Mesenchymal stem cell (in vitro differentiated cells and primary cell): Measurements from ENCODE around the gene NTRK1.

Experiments
- DNase-seq: peaks from one replicate; pipeline ENCODE4 v3.0.0-alpha.2; 2013
- H2AFZ ChIP-seq: one replicate; pipeline ENCODE4 v1.6.1; 2013; ENCODE audit warnings: low read depth, mild to moderate bottlenecking, control low read depth, inconsistent platforms, low read length, moderate library complexity
- H2AK5ac ChIP-seq: 2 replicates; pipeline ENCODE4 v1.6.1; 2013; ENCODE audit warnings: low read length, moderate library complexity, mild to moderate bottlenecking, inconsistent platforms; ENCODE audit not compliant: severe bottlenecking
- H2BK120ac ChIP-seq: one replicate; pipeline ENCODE4 v1.6.1; 2013; ENCODE audit warnings: low read depth, mild to moderate bottlenecking, inconsistent platforms, low read length, moderate library complexity
- H2BK12ac ChIP-seq, 2 experiments: one replicate each; pipeline ENCODE4 v1.6.1; 2013; ENCODE audit warnings: inconsistent platforms in 2 of 2, low read length in 2 of 2, mild to moderate bottlenecking in 2 of 2, moderate library complexity in 2 of 2, control low read depth in 1 of 2
- H2BK15ac ChIP-seq: one replicate; pipeline ENCODE4 v1.6.1; 2013; ENCODE audit warnings: mild to moderate bottlenecking, low read depth, inconsistent platforms; ENCODE audit not compliant: poor library complexity, severe bottlenecking
- H2BK5ac ChIP-seq: 2 replicates; pipeline ENCODE4 v1.6.1; 2013; ENCODE audit warnings: low read depth, mild to moderate bottlenecking, low read length, control low read depth, inconsistent platforms; ENCODE audit not compliant: poor library complexity, severe bottlenecking
- H3K14ac ChIP-seq, 2 experiments: one replicate each; pipeline ENCODE4 v1.6.1; 2013; ENCODE audit warnings: inconsistent platforms in 2 of 2, low read length in 2 of 2, control low read depth in 1 of 2, mild to moderate bottlenecking in 1 of 2, moderate library complexity in 1 of 2
- H3K18ac ChIP-seq, 2 experiments: one replicate each; pipeline ENCODE4 v1.6.1; 2013; ENCODE audit warnings: inconsistent platforms in 2 of 2, low read length in 2 of 2, control low read depth in 1 of 2, low read depth in 1 of 2, mild to moderate bottlenecking in 1 of 2
- H3K23ac ChIP-seq, 2 experiments: one replicate each; pipeline ENCODE4 v1.6.1; 2013; ENCODE audit warnings: inconsistent platforms in 2 of 2, low read length in 2 of 2, mild to moderate bottlenecking in 2 of 2, moderate library complexity in 2 of 2, control low read depth in 1 of 2
- H3K27ac ChIP-seq: 2 replicates; pipeline ENCODE4 v1.5.1; 2013; ENCODE audit warnings: mild to moderate bottlenecking, moderate library complexity, low read length, control low read depth, inconsistent platforms; ENCODE audit not compliant: poor library complexity, severe bottlenecking
- H3K27me3 ChIP-seq, 2 experiments: 2 replicates each; pipeline versions ENCODE4 v1.6.1 to v1.7.0; 2013; ENCODE audit warnings: low read length in 2 of 2, mild to moderate bottlenecking in 2 of 2, moderate library complexity in 2 of 2, control low read depth in 1 of 2, inconsistent platforms in 1 of 2; ENCODE audit not compliant: control insufficient read depth in 1 of 2, insufficient read depth in 1 of 2
- H3K36me3 ChIP-seq, 2 experiments: 2 replicates each; pipeline versions ENCODE4 v1.6.1 to v1.7.0; 2013; ENCODE audit warnings: low read length in 2 of 2, control low read depth in 1 of 2, inconsistent platforms in 1 of 2, low read depth in 1 of 2, mild to moderate bottlenecking in 1 of 2; ENCODE audit not compliant: insufficient read depth in 2 of 2, control insufficient read depth in 1 of 2
- H3K4ac ChIP-seq, 2 experiments: one replicate each; pipeline ENCODE4 v1.6.1; 2013; ENCODE audit warnings: inconsistent platforms in 2 of 2, low read length in 2 of 2, mild to moderate bottlenecking in 2 of 2, moderate library complexity in 2 of 2, control low read depth in 1 of 2, low read depth in 1 of 2
- H3K4me1 ChIP-seq: 2 replicates; pipeline ENCODE4 v1.6.1; 2013; ENCODE audit warnings: low read depth, low read length, control low read depth; ENCODE audit not compliant: control insufficient read depth, insufficient read depth
- H3K4me2 ChIP-seq: 2 replicates; pipeline ENCODE4 v1.6.1; 2013; ENCODE audit warnings: low read length, mild to moderate bottlenecking, inconsistent platforms; ENCODE audit not compliant: poor library complexity, severe bottlenecking
- H3K4me3 ChIP-seq, 2 experiments: 2 replicates each; pipeline versions ENCODE4 v1.5.1 to v1.7.0; 2013; ENCODE audit warnings: low read length in 2 of 2, mild to moderate bottlenecking in 2 of 2, control low read depth in 1 of 2, low read depth in 1 of 2; ENCODE audit not compliant: insufficient read depth in 1 of 2
- H3K79me1 ChIP-seq: replicated peaks from 2 replicates; pipeline ENCODE4 v1.6.1; 2013; ENCODE audit warnings: mild to moderate bottlenecking, control low read depth, low read length, inconsistent platforms; ENCODE audit not compliant: poor library complexity, severe bottlenecking
- H3K9ac ChIP-seq: 2 replicates; pipeline ENCODE4 v1.7.0; 2013; ENCODE audit warnings: mild to moderate bottlenecking, low read length, moderate library complexity
- H3K9me3 ChIP-seq: 2 replicates; pipeline ENCODE4 v1.7.0; 2013; ENCODE audit warnings: mild to moderate bottlenecking, low read length; ENCODE audit not compliant: control insufficient read depth
- H4K8ac ChIP-seq: one replicate; pipeline ENCODE4 v1.6.1; 2013; ENCODE audit warnings: inconsistent platforms, mild to moderate bottlenecking, low read length, moderate library complexity
- H4K91ac ChIP-seq: one replicate; pipeline ENCODE4 v1.6.1; 2013; ENCODE audit warnings: mild to moderate bottlenecking, low read length, inconsistent platforms
- WGBS: methylation state at CpG from one replicate; pipeline ENCODE4 v1.1.7; 2013; ENCODE audit warnings: mixed read lengths; 5-methylcytosine and 5-hydroxymethylcytosine counted together

The NTRK1 gene

DNA sequence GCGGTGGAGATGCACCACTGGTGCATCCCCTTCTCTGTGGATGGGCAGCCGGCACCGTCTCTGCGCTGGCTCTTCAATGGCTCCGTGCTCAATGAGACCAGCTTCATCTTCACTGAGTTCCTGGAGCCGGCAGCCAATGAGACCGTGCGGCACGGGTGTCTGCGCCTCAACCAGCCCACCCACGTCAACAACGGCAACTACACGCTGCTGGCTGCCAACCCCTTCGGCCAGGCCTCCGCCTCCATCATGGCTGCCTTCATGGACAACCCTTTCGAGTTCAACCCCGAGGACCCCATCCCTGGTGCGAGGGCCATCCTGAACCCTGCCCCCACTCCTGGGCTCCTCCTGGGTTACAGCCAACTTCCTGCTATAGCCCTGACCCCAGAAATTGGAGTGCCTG lies 13.0 kb downstream of the NTRK1 start:
- Histone ChIP-seq H3K79me1 (no peaks in the 10 kb centered on the region), H3K4ac (peak overlapping the region in 1 of 2 experiments; percentile 16), H3K23ac (no peak overlapping the region), H3K27ac (no peak overlapping the region), H2BK15ac (no peak overlapping the region), H3K27me3 (peaks cover 33 to 47% of the 10 kb centered on the region in 2 experiments), H4K91ac (peak overlapping the region; percentile 15), H4K8ac (no peak overlapping the region), H3K4me1 (no peaks in the 10 kb centered on the region), H3K36me3 (no peaks in the 10 kb centered on the region), H3K9me3 (no peaks in the 10 kb centered on the region), H3K4me2 (no peak overlapping the region), H2BK5ac (no peak overlapping the region), H3K9ac (no peak overlapping the region), H2BK12ac (no peak overlapping the region), H2BK120ac (no peak overlapping the region), H3K14ac (no peak overlapping the region), H2AFZ (no peak overlapping the region), H2AK5ac (no peak overlapping the region), H3K4me3 (no peak overlapping the region), H3K18ac (no peak overlapping the region)
- 96% methylated on average over 18 of the region's 18 CpGs for WGBS
- no peak for DNase-seq

DNA sequence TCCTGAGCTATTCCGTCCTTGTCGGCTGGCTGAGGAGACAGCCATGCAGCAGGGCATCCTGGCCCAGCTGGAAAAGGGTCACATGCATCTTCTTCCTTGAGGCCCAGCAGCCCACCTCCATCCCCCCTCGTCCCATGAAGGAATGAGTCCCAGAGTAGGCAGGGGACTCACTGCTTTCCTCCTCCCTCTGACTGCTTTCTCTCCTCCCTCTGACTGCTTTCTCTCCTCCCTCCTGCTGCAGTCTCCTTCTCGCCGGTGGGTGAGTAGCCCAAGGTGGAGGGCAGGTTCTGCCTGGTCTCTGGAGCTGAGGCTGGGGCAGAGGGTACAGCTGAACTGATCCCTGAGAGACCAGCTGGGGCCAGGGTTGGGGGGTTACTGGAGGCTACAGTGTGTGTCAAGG lies 13.5 kb downstream of the NTRK1 start:
- H3K9ac ChIP-seq: no peak overlapping the region
- H2AK5ac ChIP-seq: no peak overlapping the region
- no peak overlapping the region for H2BK5ac ChIP-seq
- no peak overlapping the region for H3K23ac ChIP-seq
- H3K79me1 ChIP-seq: no peaks in the 10 kb centered on the region
- no peaks in the 10 kb centered on the region for H3K9me3 ChIP-seq
- H2BK120ac ChIP-seq: no peak overlapping the region
- no peak overlapping the region for H3K4ac ChIP-seq
- no peak overlapping the region for H3K27ac ChIP-seq
- DNase-seq: no peak
- no peak overlapping the region for H3K14ac ChIP-seq
- no peak overlapping the region for H2BK12ac ChIP-seq
- no peak overlapping the region for H3K18ac ChIP-seq
- H3K27me3 ChIP-seq: peaks cover 38 to 52% of the 10 kb centered on the region in 2 experiments
- H3K36me3 ChIP-seq: no peaks in the 10 kb centered on the region
- 90% methylated on average over 5 of the region's 5 CpGs for WGBS
- no peaks in the 10 kb centered on the region for H3K4me1 ChIP-seq
- H4K8ac ChIP-seq: no peak overlapping the region
- no peak overlapping the region for H3K4me3 ChIP-seq
- H2BK15ac ChIP-seq: peak overlapping the region; percentile 15
- no peak overlapping the region for H3K4me2 ChIP-seq
- no peak overlapping the region for H4K91ac ChIP-seq
- no peak overlapping the region for H2AFZ ChIP-seq

DNA sequence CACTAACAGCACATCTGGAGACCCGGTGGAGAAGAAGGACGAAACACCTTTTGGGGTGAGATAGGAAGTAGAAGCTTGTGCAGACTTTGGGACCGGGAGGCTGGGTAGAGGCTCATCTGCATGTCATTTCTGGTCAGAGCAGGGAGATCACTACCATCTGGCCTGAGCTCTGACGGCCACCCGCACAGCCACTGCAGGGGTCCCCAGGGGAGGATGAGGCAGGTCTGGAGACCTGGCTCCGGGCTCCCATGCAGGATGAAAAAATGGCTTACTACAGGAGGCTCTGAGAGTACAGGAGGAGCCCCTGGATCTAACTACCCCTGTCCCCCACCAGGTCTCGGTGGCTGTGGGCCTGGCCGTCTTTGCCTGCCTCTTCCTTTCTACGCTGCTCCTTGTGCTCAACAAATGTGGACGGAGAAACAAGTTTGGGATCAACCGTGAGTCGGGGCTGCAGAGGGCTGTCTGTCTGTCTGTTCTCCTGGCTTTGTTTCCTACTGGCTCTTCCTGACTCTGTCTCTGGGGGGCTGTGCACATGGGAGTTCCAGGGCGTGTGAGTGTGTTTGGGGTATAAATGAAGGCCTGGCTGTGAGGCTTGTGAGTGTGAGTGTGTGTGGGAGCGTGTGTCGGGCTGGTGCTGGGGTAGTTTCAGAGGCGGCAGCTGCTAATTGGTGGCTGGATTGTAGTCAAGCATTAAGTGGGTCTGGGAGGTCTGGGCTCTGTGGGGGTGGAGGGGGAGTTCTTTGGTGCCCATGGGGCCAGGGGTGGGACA lies 14.1 kb downstream of the NTRK1 start:
- no peak overlapping the region for H3K9ac ChIP-seq
- no peak overlapping the region for H3K27ac ChIP-seq
- peak overlapping the region; percentile 15 for H2BK15ac ChIP-seq
- no peak overlapping the region for H3K4ac ChIP-seq
- no peak overlapping the region for H2AFZ ChIP-seq
- no peak overlapping the region for H3K4me2 ChIP-seq
- no peak overlapping the region for H2AK5ac ChIP-seq
- peaks cover 40 to 55% of the 10 kb centered on the region in 2 experiments for H3K27me3 ChIP-seq
- no peaks in the 10 kb centered on the region for H3K9me3 ChIP-seq
- H3K4me3 ChIP-seq: no peak overlapping the region
- H3K14ac ChIP-seq: no peak overlapping the region
- no peak overlapping the region for H3K18ac ChIP-seq
- no peaks in the 10 kb centered on the region for H3K4me1 ChIP-seq
- no peak overlapping the region for H2BK12ac ChIP-seq
- H4K8ac ChIP-seq: no peak overlapping the region
- H2BK120ac ChIP-seq: no peak overlapping the region
- WGBS: 69% methylated on average over 16 of the region's 16 CpGs
- no peak overlapping the region for H2BK5ac ChIP-seq
- no peak overlapping the region for H4K91ac ChIP-seq
- H3K36me3 ChIP-seq: no peaks in the 10 kb centered on the region
- no peaks in the 10 kb centered on the region for H3K79me1 ChIP-seq
- DNase-seq: no peak
- H3K23ac ChIP-seq: no peak overlapping the region

DNA sequence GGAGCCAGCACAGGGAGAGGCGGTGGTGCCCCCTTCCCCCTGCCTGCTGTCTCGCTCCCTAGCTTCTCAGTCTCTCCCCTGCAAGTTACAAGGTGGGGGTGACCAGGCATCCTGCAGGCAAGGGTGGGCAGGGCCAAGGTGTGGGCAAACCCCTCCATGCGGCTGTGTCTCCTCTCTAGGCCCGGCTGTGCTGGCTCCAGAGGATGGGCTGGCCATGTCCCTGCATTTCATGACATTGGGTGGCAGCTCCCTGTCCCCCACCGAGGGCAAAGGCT lies 14.6 kb downstream of the NTRK1 start:
- peaks cover 45 to 60% of the 10 kb centered on the region in 2 experiments for H3K27me3 ChIP-seq
- no peak overlapping the region for H2AFZ ChIP-seq
- H3K18ac ChIP-seq: no peak overlapping the region
- H2BK12ac ChIP-seq: no peak overlapping the region
- H2BK120ac ChIP-seq: no peak overlapping the region
- no peaks in the 10 kb centered on the region for H3K79me1 ChIP-seq
- no peak for DNase-seq
- H3K9ac ChIP-seq: no peak overlapping the region
- no peak overlapping the region for H2BK5ac ChIP-seq
- no peaks in the 10 kb centered on the region for H3K9me3 ChIP-seq
- no peak overlapping the region for H3K4ac ChIP-seq
- no peak overlapping the region for H3K4me3 ChIP-seq
- H3K27ac ChIP-seq: no peak overlapping the region
- H3K36me3 ChIP-seq: no peaks in the 10 kb centered on the region
- no peaks in the 10 kb centered on the region for H3K4me1 ChIP-seq
- no peak overlapping the region for H3K23ac ChIP-seq
- H4K91ac ChIP-seq: no peak overlapping the region
- no peak overlapping the region for H4K8ac ChIP-seq
- no peak overlapping the region for H3K4me2 ChIP-seq
- H2AK5ac ChIP-seq: no peak overlapping the region
- no peak overlapping the region for H3K14ac ChIP-seq
- WGBS: 72% methylated on average over 5 of the region's 5 CpGs
- H2BK15ac ChIP-seq: no peak overlapping the region
